Adipose tissue (tissue), 3 donors: ENCODE results near the gene ZNF688. TPM values are rescaled to one million over a fixed set of nuclear protein-coding genes. Genes with fewer than 3 reads are reported as not detected.
"Not testable (repeated sequence)": the region's sequence is repeated elsewhere in the genome, so short reads cannot be mapped to it uniquely, and the experiment has no call there.

ENCODE experiments used
- H3K27ac ChIP-seq: one replicate; pipeline ENCODE4 v1.5.1; 2013; ENCODE audit warnings: low read depth, low read length
- WGBS, 3 donors: extraction: QIAGEN DNeasy Blood & Tissue Kit; methylation state at CpG; one replicate each; pipeline ENCODE4 v1.1.7; 2013; 5-methylcytosine and 5-hydroxymethylcytosine counted together
- polyA plus RNA-seq, 3 donors: library from polyadenylated mRNA; stranded (reverse); fragments of 200-250 nt; gene quantifications; one replicate each; pipeline ENCODE4 v1.2.3, GENCODE V29; 2013
- donor health status: healthy with polysubstance abuse.
- donor health status: Bipolar disorder and iron deficiency.
- donor health status: healthy.

Gene ZNF688
- polyA plus RNA-seq, 3 donors, result 8.7 to 21.9 (median 9.7) TPM

DNA sequence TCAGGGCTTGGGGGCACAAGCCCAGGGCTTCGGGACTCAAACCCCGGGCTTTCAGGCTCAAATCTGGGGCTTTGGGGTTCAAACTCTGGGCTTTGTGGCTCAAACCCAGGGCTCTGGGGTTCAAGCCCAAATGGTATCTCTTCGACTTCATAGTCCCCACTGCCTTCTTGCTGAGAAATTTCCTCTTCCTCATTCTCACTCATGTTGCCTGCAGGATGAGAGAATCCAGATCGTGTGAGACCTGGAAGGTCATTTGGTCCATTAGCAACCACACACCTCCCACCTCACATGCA, 45.7 kb downstream of the ZNF688 start:
- 45 to 54% (median 49%) methylated on average over 4 of the region's 4 CpGs for WGBS, 3 donors
- H3K27ac ChIP-seq, result no peak overlapping the region

DNA sequence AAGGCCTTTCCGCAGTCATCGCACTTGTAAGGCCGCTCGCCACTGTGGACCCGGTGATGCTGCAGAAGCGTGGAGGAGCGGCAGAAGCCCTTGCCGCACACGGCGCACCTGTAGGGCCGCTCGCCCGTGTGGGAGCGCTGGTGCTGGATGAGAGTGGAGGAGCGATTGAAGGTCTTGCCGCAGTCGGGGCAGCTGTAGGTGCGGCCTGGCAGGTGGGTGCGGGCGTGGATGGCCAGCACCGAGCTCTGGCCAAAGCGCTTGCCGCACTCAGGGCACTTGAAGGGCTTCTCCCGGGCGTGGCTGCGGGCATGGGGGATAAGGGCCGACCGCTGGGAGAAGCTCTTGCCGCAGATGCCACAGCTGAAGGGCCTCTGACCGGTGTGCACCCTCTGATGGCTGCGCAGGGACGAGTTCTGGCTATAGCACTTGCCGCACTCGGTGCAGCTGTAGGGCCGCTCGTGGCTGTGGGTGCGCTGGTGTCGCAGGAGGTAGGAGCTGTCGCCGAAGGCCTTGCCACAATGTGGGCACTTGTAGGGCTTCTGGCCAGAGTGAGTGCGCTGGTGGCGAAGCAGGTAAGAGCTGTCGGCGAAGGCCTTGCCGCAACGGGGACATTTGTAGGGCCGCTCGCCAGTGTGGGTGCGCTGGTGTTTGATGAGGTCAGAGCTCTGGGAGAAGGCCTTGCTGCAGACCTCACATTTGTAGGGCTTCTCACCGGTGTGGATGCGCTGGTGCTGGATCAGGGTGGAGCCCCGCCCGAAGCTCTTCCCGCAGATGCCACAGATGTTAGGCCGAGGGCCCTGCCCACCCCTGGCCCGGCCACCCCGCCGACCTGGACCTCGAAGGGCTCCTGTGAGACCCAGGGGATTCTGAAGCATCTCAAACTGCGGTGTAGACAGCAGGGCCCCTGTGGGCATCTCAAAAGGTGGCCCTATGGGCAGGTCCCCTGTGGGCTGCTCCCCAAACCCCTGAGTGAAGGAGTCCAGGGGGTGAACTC, 46.6 kb downstream of the ZNF688 start:
- 93 to 95% (median 95%) methylated on average over 60 of the region's 60 CpGs for WGBS, 3 donors
- H3K27ac ChIP-seq, result no peak overlapping the region

DNA sequence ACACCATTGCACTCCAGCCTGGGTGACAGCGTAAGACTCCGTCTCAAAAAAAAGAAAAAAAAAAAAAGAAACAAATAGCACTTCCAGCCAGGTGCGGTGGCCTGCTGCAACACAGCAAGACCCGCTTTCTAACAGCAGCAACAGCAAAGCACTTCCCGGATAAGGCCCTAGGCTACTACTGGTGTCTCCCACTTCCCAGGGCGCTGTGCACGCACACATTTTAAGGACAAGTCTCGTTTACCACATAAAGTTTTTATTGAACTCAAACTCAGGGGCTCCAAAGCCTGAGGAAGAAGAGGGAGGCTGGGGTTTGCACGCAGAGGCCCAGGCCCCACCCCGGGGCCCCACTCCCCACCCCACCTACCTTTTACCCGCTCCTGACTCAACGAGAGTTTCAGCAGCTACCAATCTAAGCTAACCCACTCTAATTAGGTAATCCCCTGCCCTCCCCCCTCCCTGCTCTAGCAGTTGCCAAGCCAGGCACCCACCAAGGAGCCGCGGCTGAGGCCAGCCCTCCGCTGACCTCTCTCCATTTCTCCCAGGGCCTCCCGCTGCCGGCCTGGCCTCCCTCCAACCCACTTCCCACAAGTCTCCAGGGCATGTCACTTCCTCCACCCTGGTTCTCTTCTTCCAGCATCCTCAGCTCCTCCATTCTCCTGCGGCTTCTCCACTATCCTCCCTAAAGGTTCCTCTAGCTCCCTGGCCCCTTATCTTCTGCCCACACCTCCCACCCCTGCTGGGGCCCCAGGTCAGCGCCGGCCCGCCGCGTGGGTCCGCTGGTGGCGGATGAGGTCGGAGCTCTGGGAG, 47.5 kb downstream of the ZNF688 start:
- WGBS, 3 donors, result 69 to 74% (median 72%) methylated on average over 23 to 26 of the region's 26 CpGs
- H3K27ac ChIP-seq, result no peak overlapping the region

DNA sequence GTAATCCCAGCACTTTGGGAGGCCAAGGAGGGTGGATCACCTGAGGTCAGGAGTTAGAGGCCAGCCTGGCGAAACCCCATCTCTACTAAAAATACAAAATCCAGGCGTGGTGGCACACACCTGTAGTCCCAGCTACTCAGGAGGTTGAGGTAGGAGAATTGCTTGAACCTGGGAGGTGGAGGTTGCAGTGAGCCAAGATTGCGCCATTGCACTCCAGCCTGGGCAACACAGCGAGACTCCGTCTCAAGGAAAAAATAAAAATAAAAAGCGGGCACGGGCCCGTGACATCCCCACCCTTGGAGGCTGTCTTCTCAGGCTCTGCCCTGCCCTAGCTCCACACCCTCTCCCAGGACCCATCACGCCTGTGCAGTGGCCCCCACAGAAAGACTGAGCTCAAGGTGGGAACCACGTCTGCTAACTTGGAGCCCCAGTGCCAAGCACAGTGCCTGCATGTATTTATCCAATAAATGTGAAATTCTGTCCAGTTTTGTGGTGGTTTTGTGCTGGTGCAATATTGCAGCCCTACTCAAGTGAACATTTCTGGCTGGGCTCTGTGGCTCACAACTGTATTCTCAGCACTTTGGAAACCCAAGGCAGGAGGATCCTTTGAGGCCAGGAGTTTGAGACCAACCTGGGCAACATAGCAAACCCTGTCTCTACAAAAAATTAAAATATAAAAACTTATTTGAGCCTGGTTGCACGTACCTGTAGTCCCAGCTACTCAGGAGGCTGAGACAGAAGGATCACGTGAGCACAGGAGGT, 48.6 kb downstream of the ZNF688 start:
- WGBS, 3 donors, result 89 to 91% (median 90%) methylated on average over 12 of the region's 12 CpGs

DNA sequence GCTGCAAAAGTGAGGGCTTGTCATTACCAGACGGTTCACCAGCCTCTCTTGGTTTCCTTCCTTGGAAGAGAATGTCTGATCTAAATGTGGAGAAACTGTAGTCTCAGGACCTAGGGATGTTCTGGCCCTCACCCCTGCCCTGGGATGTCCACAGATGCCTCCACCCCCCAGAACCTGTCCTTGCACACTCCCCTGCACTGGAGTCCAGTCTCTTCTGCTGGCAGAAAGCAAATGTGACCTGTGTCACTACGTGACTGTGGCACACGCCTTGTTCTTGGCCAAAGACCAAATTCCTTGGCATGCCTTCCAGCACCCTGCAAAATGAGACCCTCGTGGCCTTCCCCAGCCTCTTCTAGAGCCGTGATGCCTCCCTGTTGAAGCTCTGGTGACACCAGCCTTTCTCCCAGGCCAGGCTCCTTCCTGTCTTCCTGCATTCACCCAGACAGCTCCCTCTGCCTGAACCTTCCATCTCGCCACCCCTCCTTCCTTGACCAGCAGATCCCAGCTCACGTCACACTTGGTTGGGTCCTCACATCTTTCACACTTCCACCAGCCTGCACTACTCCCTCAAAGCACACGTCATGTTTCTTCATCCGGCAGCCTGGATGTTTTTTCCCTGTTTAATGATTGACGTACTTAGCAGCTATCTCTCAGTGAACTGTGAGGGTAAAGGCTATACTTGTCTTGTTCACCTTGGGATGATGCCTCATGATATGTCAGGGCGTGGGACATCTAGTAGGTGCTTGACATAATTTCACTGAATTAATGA, 49.5 kb downstream of the ZNF688 start:
- no peak overlapping the region for H3K27ac ChIP-seq
- WGBS, 3 donors, result 44 to 67% (median 55%) methylated on average over 11 of the region's 11 CpGs

More for the DNA sequence above, 48.6 kb downstream of the ZNF688 start:
- not testable (repeated sequence) for H3K27ac ChIP-seq

DNA sequence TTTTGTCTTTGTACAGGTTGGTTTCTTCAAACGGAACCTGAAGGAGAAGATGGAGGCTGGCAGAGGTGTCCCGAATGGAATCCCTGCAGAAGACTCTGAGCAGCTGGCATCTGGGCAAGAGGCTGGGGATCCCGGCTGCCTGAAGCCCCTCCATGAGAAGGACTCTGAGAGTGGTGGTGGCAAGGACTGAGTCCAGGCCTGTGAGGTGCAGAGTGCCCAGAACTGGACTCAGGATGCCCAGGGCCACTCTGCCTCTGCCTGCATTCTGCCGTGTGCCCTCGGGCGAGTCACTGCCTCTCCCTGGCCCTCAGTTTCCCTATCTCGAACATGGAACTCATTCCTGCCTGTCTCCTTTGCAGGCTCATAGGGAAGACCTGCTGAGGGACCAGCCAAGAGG, 50.0 kb downstream of the ZNF688 start:
- 85 to 94% (median 91%) methylated on average over 7 of the region's 7 CpGs for WGBS, 3 donors
- H3K27ac ChIP-seq, result no peak overlapping the region

Other genes with a start within 250 kb of the ZNF688 start
- gene CD2BP2, start 216.4 kb downstream of the ZNF688 start, polyA plus RNA-seq, result 10 to 100 TPM; 27.0 to 41.5 (median 37.5) TPM
- gene TBC1D10B, start 201.2 kb downstream of the ZNF688 start, polyA plus RNA-seq, result 10 to 100 TPM; 12.4 to 28.2 (median 27.6) TPM
- gene MYL11, start 196.9 kb downstream of the ZNF688 start, polyA plus RNA-seq, result 1 to 10 TPM in 1 of 3 donors, under 1 TPM in 1, not detected in 1; 0.98 to 1.3 TPM
- gene SEPTIN1, start 189.2 kb downstream of the ZNF688 start, polyA plus RNA-seq, result 1 to 10 TPM; 1.8 to 3.9 (median 3.6) TPM
- 1 to 10 TPM; 2.4 to 3.9 (median 3.2) TPM for gene ZNF48, start 176.3 kb downstream of the ZNF688 start, polyA plus RNA-seq
- gene ZNF771, start 164.1 kb downstream of the ZNF688 start, polyA plus RNA-seq, result 1 to 10 TPM; 4.2 to 6.4 (median 4.9) TPM
- 10 to 100 TPM; 27.5 to 29.8 (median 29.2) TPM for gene DCTPP1, start 141.7 kb downstream of the ZNF688 start, polyA plus RNA-seq
- 10 to 100 TPM; 25.0 to 45.0 (median 38.6) TPM for gene SEPHS2, start 125.8 kb downstream of the ZNF688 start, polyA plus RNA-seq
- 1 to 10 TPM; 1.2 to 5.3 (median 4.3) TPM for gene ITGAL, start 99.0 kb downstream of the ZNF688 start, polyA plus RNA-seq
- gene ZNF768, start 45.1 kb downstream of the ZNF688 start, polyA plus RNA-seq, result 10 to 100 TPM; 17.8 to 33.9 (median 22.3) TPM
- gene ZNF747, start 36.9 kb downstream of the ZNF688 start, polyA plus RNA-seq, result 1 to 10 TPM; 3.8 to 6.1 (median 5.3) TPM
- 1 to 10 TPM; 3.0 to 4.8 (median 3.8) TPM for gene ZNF764, start 13.3 kb downstream of the ZNF688 start, polyA plus RNA-seq
- 1 to 10 TPM; 3.8 to 5.7 (median 4.4) TPM for gene ZNF785, start 14.0 kb upstream of the ZNF688 start, polyA plus RNA-seq
- gene ZNF689, start 38.7 kb upstream of the ZNF688 start, polyA plus RNA-seq, result 1 to 10 TPM; 3.7 to 4.2 (median 4.2) TPM
- 10 to 100 TPM; 27.8 to 54.7 (median 30.6) TPM for gene PRR14, start 79.2 kb upstream of the ZNF688 start, polyA plus RNA-seq
- 10 to 100 TPM; 17.0 to 32.2 (median 32.1) TPM for gene FBRS, start 86.7 kb upstream of the ZNF688 start, polyA plus RNA-seq
- 10 to 100 TPM in 2 of 3 donors, 1 to 10 TPM in 1; 7.3 to 16.8 (median 16.5) TPM for gene SRCAP, start 127.5 kb upstream of the ZNF688 start, polyA plus RNA-seq
- gene PHKG2, start 176.7 kb upstream of the ZNF688 start, polyA plus RNA-seq, result 10 to 100 TPM; 11.8 to 22.0 (median 15.2) TPM
- 1 to 10 TPM; 1.5 to 3.8 (median 1.6) TPM for gene CFAP119, start 190.3 kb upstream of the ZNF688 start, polyA plus RNA-seq
- gene RNF40, start 190.6 kb upstream of the ZNF688 start, polyA plus RNA-seq, result 10 to 100 TPM; 26.3 to 65.7 (median 39.7) TPM
- 1 to 10 TPM; 3.4 to 6.2 (median 5.6) TPM for gene ZNF629, start 215.5 kb upstream of the ZNF688 start, polyA plus RNA-seq